Endothelial cell of umbilical vein (primary cell): ENCODE results near the gene POLR2F. TPM values are rescaled to one million over a fixed set of nuclear protein-coding genes. Genes with fewer than 3 reads are reported as not detected.

Experiments
- BruUV-seq: library from RNA; stranded (reverse); fragments of 400-500 nt; replicated peaks from 2 replicates; lab custom pipeline; 2021; lab: Mats Ljungman, UMichigan
- CTCF ChIA-PET: fragments of 300-600, 350-600 bp; sonication (Branson Sonifier 250); formaldehyde crosslinking; loops from one replicate; lab custom pipeline; 2021; ENCODE audit warnings: antibody characterized with exemption, inconsistent platforms; lab: Charles Lee
- POLR2A ChIA-PET: fragments of 300-600, 350-600 bp; sonication (Branson Sonifier 250); formaldehyde crosslinking; loops from one replicate; lab custom pipeline; 2021; ENCODE audit warnings: antibody characterized with exemption, inconsistent platforms; lab: Charles Lee
- DNase-seq: peaks from one replicate; pipeline ENCODE4 v3.0.0-alpha.2; 2011; ENCODE audit warnings: low read depth, low spot score
- FAIRE-seq: peaks from 2 replicates; lab custom pipeline; 2011; peaks lifted over from hg19 to GRCh38; lab: Jason Lieb, UNC
- H2AFZ ChIP-seq: 2 replicates; pipeline ENCODE4 v1.6.0; 2012; ENCODE audit warnings: low read depth, low read length, control low read depth, inconsistent platforms
- H3K27ac ChIP-seq: 2 replicates; pipeline ENCODE4 v1.5.1; 2011; ENCODE audit warnings: low read depth, mild to moderate bottlenecking, control low read depth, low read length, moderate library complexity; ENCODE audit not compliant: insufficient read depth
- H3K27me3 ChIP-seq, 2 experiments: 2 replicates each; pipeline versions ENCODE4 v1.6.0 to v1.6.1; 2011; ENCODE audit warnings: low read length in 2 of 2, mixed read lengths in 1 of 2; ENCODE audit not compliant: control insufficient read depth in 2 of 2, insufficient read depth in 2 of 2
- H3K36me3 ChIP-seq, 2 experiments: 2 replicates in 1 of 2; 3 replicates in 1 of 2; pipeline ENCODE4 v1.5.1; 2011; ENCODE audit warnings: low read length in 2 of 2, mild to moderate bottlenecking in 1 of 2, moderate library complexity in 1 of 2; ENCODE audit not compliant: control insufficient read depth in 2 of 2, insufficient read depth in 2 of 2; ENCODE audit errors: extremely low read depth in 1 of 2
- H3K4me1 ChIP-seq: 3 replicates; pipeline ENCODE4 v1.5.1; 2011; ENCODE audit warnings: mild to moderate bottlenecking, low read length; ENCODE audit not compliant: control insufficient read depth, insufficient read depth; ENCODE audit errors: extremely low read depth
- H3K4me2 ChIP-seq: 2 replicates; pipeline ENCODE4 v1.6.1; 2011; ENCODE audit warnings: low read length, control low read depth, mixed read lengths; ENCODE audit not compliant: insufficient read depth
- H3K4me3 ChIP-seq, 3 experiments: fragments of 200-600 bp in 1 of 3; sonication (generic), shearing (Covaris generic) in 1 of 3; replicated peaks in 1 of 3; 2 replicates each; pipeline ENCODE4 v1.5.1; 2011 to 2016; ENCODE audit warnings: control low read depth in 3 of 3, low read length in 3 of 3, mild to moderate bottlenecking in 2 of 3, inconsistent platforms in 1 of 3, low read depth in 1 of 3, moderate library complexity in 1 of 3; ENCODE audit not compliant: insufficient read depth in 1 of 3
- H3K79me2 ChIP-seq: 2 replicates; pipeline ENCODE4 v1.6.0; 2012; ENCODE audit warnings: low read length, inconsistent platforms; ENCODE audit not compliant: control insufficient read depth, insufficient read depth
- H3K9ac ChIP-seq: replicated peaks from 2 replicates; pipeline ENCODE3; 2011; ENCODE audit warnings: low read length, control low read depth; ENCODE audit not compliant: insufficient read depth; ENCODE audit errors: extremely low read depth
- H3K9me1 ChIP-seq: replicated peaks from 3 replicates; pipeline ENCODE4 v1.6.0; 2011; ENCODE audit warnings: mild to moderate bottlenecking, low read length; ENCODE audit not compliant: control insufficient read depth, insufficient read depth; ENCODE audit errors: extremely low read depth
- H3K9me3 ChIP-seq: replicated peaks from 2 replicates; pipeline ENCODE4 v1.5.1; 2012; ENCODE audit warnings: low read length, inconsistent platforms; ENCODE audit not compliant: control insufficient read depth, insufficient read depth
- H4K20me1 ChIP-seq: replicated peaks from 2 replicates; pipeline ENCODE3; 2011; ENCODE audit warnings: mild to moderate bottlenecking, low read length; ENCODE audit not compliant: control insufficient read depth, insufficient read depth; ENCODE audit errors: extremely low read depth
- EZH2 ChIP-seq: IDR thresholded peaks from 2 replicates; pipeline ENCODE4 v1.6.1; 2012; ENCODE audit warnings: borderline replicate concordance, low read depth, mild to moderate bottlenecking, moderate library complexity, low read length, inconsistent platforms; ENCODE audit not compliant: severe bottlenecking
- FOS ChIP-seq: IDR thresholded peaks from 2 replicates; pipeline ENCODE4 v1.6.1; 2011; ENCODE audit warnings: mild to moderate bottlenecking, low read length, moderate library complexity, borderline replicate concordance; ENCODE audit not compliant: insufficient read depth
- GATA2 ChIP-seq: IDR thresholded peaks from 2 replicates; pipeline ENCODE4 v1.7.0; 2011; ENCODE audit warnings: low read depth, mild to moderate bottlenecking, moderate library complexity, mixed read lengths, low read length; ENCODE audit not compliant: insufficient read length, insufficient read depth
- JUN ChIP-seq: IDR thresholded peaks from 2 replicates; pipeline ENCODE4 v1.6.1; 2011; ENCODE audit warnings: borderline replicate concordance, low read depth; ENCODE audit not compliant: insufficient read length, insufficient read depth
- MYC ChIP-seq: IDR thresholded peaks from one replicate; pipeline ENCODE4 v1.6.1; 2011; ENCODE audit warnings: mild to moderate bottlenecking, low read depth, low read length
- POLR2A ChIP-seq: IDR thresholded peaks from 2 replicates; pipeline ENCODE4 v1.6.1; 2012; ENCODE audit warnings: low read depth, mild to moderate bottlenecking, control low read depth, low read length
- POLR2AphosphoS5 ChIP-seq: IDR thresholded peaks from 2 replicates; pipeline ENCODE4 v1.6.1; 2012; ENCODE audit warnings: low read depth, mild to moderate bottlenecking, control low read depth, low read length, moderate library complexity; ENCODE audit not compliant: insufficient read depth
- dilution Hi-C: fragments of 300-500 bp; cut with MboI; formaldehyde crosslinking; loops from one replicate; pipeline ENCODE4 v1.15.0; 2019; ENCODE audit warnings: low sequenced_read_pairs; ENCODE audit not compliant: extremely low pct_ligation_motif_present
- intact Hi-C: fragments of 100-400 bp; cut with micrococcal nuclease; formaldehyde crosslinking; loops from one replicate; pipeline ENCODE4 v1.10.0; 2022
- polyA plus RNA-seq, 4 experiments: library from polyadenylated mRNA; depleted of rRNA in 3 of 4; stranded (reverse) in 3 of 4; unstranded in 1 of 4; fragments of >200 nt; gene quantifications; 2 replicates each; pipeline versions ENCODE4 v1.2.1 to v1.2.3, GENCODE V29; 2011 to 2012; ENCODE audit warnings: missing spikeins in 1 of 4
- total RNA-seq: library from RNA; stranded (reverse); gene quantifications from 2 replicates; pipeline ENCODE4 v1.2.3, GENCODE V29; 2021
- TF ChIP-seq, protein P1 (sequence below): IDR thresholded peaks from 2 replicates; pipeline ENCODE4 v1.6.1; 2011; ENCODE audit not compliant: insufficient read depth, insufficient read length
- TF ChIP-seq, protein P2 (sequence below), 2 donors: IDR thresholded peaks; 1 replicate in 1 of 2; 2 replicates in 1 of 2; pipeline ENCODE4 v1.5.1; 2011; ENCODE audit warnings: low read length in 2 of 2, mild to moderate bottlenecking in 2 of 2, moderate library complexity in 2 of 2, control low read depth in 1 of 2, inconsistent platforms in 1 of 2, low read depth in 1 of 2; ENCODE audit not compliant: insufficient read depth in 1 of 2; ENCODE audit errors: extremely low read depth in 1 of 2

POLR2F gene
- total and polyA plus RNA-seq, 2 donors (not counting 3 experiments of a cell fraction or from before 2014, with no cell fraction given): 106 to 112 TPM

DNA sequence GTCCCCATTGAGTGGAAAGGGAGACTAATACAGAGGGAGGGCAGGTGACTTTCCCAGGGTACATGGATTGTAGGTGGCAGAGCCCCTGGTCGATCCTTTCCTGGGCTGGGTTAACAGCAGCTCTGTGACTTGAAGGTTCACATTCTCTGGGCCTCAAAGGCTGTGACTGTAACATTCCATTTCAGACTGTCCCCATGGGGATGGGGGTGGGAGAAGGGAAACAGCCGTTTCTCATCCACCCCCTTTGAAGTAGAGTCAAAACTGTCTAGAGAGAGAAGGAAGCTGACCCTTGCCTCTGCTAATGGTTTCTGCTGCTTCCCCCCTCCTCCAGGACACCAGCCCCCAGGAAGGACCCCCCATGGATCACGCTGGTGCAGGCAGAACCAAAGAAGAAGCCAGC is 28.2 kb upstream of the POLR2F start:
- H3K4me2 ChIP-seq: no peak overlapping the region

More for the DNA sequence above, 28.2 kb upstream of the POLR2F start:
- ChIA-PET POLR2A (no interaction called here), CTCF (no interaction called here)
- Histone ChIP-seq H3K9ac (no peak overlapping the region), H3K79me2 (no peaks in the 10 kb centered on the region), H2AFZ (no peak overlapping the region), H3K9me1 (no peaks in the 10 kb centered on the region), H3K36me3 (peaks cover 5 to 33% of the 10 kb centered on the region in 2 experiments), H3K27ac (no peak overlapping the region), H4K20me1 (no peaks in the 10 kb centered on the region), H3K27me3 (no peaks in the 10 kb centered on the region), H3K4me1 (peaks cover 4% of the 10 kb centered on the region), H3K9me3 (no peaks in the 10 kb centered on the region), H3K4me3 (no peak overlapping the region)
- no TSS peak for BruUV-seq
- intact Hi-C loops: no loop called here
- dilution Hi-C loops: no loop called here
- FAIRE-seq (no peak), DNase-seq (no peak)
- TF ChIP-seq, protein P1, sequence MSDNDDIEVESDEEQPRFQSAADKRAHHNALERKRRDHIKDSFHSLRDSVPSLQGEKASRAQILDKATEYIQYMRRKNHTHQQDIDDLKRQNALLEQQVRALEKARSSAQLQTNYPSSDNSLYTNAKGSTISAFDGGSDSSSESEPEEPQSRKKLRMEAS: no peak
- TF ChIP-seq POLR2AphosphoS5 (no peak), POLR2A (no peak), EZH2 (no peak), MYC (no peak), FOS (no peak), GATA2 (no peak), JUN (no peak)
- TF ChIP-seq, protein P2, sequence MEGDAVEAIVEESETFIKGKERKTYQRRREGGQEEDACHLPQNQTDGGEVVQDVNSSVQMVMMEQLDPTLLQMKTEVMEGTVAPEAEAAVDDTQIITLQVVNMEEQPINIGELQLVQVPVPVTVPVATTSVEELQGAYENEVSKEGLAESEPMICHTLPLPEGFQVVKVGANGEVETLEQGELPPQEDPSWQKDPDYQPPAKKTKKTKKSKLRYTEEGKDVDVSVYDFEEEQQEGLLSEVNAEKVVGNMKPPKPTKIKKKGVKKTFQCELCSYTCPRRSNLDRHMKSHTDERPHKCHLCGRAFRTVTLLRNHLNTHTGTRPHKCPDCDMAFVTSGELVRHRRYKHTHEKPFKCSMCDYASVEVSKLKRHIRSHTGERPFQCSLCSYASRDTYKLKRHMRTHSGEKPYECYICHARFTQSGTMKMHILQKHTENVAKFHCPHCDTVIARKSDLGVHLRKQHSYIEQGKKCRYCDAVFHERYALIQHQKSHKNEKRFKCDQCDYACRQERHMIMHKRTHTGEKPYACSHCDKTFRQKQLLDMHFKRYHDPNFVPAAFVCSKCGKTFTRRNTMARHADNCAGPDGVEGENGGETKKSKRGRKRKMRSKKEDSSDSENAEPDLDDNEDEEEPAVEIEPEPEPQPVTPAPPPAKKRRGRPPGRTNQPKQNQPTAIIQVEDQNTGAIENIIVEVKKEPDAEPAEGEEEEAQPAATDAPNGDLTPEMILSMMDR (IDR thresholded peaks at IDR 0.05; ENCODE audit: extremely low read depth in 1 of 2, insufficient read depth in 1 of 2, low read depth in 1 of 2, low read length in 2 of 2): no peak
